Measurements from ENCODE around the gene ATP12A.

ATP12A gene

DNA sequence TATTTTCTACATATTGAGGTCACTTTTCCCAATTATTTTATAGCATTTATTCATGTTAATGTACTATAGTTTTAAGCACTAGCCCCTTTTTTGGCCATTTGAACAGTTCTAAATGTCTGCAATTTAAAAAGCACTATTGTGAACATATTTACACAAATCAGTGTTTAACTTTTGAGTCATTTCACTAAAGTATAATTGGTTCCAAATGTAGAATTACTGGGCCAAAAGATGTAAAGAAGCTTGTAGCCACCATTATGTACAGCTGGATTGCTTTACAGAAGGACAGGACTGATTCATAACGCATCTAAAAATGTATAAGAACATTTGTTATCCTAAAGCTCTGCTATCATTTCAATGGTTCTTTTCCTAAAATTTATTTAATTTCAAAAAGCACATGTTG lies 16.6 kb upstream of the ATP12A start:
- DNase-seq (ENCODE audit: low spot score), result no peak

DNA sequence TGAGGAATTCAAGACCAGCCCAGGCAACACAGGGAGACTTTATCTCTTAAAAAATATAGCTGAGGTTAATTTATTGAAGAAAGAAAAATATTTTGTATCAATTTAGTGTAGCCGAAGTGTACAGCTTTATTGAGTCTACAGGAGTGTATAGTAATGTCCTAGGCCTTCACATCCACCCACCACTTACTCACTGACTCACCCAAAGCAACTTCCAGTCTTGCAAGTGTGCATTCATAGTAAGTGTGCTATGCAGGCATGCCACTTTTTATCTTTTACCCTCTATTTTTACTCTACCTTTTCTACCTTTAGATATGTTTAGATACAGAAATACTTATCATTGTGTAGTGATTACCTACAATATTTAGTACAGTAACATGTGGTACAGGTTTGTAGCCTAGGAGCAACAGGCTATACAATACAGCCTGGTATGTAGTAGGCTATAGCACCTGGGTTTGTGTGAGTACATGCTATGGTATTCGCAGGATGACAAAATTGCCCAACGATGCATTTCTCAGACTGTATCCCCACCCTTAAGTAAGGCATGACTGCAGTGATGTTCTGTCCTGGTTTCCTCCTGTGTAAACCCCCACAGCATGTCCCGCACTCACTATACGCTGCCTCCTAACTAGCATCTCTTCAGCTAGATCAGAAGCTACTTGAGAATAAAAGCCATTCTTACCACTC lies 15.3 kb upstream of the ATP12A start:
- no peak for DNase-seq (ENCODE audit: low spot score)

DNA sequence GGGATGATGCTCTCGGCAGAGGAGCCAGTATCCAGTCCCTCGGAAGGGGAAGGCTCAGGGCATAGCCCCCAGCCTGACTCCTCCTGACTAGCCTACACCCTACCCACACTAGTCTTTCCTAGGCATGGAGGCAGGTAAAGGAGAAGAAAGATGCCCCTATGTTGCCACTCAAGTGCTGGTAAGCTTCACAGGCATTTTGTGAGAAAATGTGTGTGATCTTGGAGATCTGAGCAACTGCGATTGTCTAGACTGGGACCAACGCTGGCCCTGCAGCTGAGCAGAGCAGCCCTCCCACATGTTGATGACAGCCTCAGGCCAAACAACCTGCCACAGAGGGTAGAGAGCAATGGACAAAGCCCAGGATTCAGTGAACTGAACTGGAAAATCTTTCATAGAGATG lies 11.7 kb upstream of the ATP12A start:
- DNase-seq (ENCODE audit: low spot score), result no peak

DNA sequence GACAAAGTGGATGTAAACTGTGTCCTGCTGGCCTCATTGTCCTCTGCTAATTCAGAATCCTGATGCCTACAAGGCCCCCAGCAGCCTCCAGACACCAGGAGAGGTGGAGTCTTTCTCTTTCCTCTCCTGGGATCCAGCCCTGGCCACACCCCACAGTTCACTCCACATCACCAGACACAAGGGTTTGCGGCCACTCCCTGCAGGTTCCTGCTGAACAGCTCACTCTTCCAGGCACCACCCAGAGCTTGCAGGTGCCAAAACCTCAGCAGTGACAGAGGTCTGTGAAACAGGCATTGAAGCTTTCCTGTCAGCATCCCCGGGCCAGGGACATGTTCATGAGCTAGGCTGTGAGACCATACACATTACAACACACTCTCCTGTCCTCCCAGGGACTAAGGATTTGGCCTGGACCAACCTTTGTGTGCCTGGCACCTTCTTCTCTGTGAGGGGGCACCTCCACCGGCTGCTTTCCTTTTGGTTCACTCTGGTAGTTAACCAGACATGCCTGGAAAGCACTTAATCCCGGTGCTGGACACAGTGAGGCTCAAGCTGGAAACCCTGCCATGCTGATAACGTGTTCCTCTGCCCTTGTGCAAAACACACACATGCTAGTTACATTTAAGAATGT lies 11.1 kb upstream of the ATP12A start:
- DNase-seq (ENCODE audit: low spot score), result no peak

DNA sequence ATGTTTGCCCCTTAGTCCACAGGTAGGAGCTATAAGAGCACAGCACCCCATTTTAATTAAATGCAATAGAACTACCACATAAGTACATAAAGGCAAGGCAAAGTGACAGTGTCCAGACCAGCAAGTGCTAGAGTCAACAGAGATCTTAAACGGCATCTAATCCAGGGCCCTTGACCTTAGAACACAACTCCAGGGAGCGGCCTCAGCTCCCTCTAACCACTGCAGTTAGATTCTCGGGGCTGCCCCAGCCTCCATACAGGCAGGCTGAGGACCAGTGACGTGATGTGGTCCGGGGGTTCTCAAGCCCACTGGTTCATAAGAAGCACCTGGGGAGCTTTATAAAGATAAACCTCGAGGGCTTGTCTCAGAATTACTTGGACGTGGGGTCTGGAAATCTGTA lies 10.0 kb upstream of the ATP12A start:
- DNase-seq (ENCODE audit: low spot score), result no peak

DNA sequence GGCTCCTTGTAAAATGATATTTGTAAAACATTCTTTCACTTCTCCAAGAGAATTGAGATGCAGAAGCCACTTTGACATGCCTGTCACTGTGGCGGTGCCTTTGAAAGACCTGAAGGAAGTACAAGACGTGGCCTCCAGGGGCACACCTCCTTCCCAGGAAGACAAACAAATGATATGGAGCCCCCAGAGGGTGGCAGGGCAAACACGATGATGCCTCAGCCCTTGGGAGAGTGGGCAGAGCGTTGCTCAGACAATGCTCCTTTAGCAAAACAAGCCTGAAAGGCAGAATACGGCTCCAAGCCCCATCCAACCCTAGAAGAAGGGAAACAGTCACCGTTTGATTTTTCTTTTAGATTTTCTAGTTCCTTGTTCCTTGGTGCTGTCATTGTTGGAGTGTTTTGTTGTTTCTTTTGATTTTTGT lies 9.2 kb upstream of the ATP12A start:
- DNase-seq (ENCODE audit: low spot score), result peak; percentile 18

DNA sequence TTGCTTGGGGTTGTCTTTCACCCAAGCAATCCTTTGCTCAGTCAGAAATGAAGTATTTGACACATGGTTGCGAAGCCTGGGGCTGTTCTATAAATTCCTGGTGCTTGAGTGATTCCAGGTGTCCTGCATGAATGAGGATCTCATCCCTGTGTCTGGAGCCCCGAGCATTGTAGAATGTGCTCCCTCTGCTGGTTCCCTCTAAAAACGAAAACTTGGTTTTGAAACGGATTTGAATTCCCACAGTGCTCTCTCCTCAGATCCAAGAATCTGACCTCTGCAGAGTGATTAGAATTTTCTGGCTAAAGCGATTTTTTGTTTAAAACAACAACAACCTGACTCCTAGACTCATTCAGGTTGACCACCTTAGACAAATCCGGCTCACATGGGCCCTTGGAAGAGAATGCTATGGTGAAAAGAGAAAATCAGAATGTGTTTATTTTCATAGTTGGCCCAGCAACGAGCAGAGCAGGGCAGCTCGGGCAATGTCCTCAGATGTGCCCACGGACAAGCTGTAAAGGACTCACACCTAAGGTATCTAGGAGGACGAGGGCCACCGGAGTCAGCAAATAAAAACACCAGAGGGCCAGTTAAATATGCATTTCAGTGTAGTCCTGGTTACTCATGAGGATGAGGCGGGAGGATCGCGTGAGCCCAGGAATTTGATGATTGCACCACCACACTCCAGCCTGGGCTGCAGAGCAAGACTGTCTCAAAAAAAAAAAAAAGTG lies 8.7 kb upstream of the ATP12A start:
- no peak for DNase-seq (ENCODE audit: low spot score)

DNA sequence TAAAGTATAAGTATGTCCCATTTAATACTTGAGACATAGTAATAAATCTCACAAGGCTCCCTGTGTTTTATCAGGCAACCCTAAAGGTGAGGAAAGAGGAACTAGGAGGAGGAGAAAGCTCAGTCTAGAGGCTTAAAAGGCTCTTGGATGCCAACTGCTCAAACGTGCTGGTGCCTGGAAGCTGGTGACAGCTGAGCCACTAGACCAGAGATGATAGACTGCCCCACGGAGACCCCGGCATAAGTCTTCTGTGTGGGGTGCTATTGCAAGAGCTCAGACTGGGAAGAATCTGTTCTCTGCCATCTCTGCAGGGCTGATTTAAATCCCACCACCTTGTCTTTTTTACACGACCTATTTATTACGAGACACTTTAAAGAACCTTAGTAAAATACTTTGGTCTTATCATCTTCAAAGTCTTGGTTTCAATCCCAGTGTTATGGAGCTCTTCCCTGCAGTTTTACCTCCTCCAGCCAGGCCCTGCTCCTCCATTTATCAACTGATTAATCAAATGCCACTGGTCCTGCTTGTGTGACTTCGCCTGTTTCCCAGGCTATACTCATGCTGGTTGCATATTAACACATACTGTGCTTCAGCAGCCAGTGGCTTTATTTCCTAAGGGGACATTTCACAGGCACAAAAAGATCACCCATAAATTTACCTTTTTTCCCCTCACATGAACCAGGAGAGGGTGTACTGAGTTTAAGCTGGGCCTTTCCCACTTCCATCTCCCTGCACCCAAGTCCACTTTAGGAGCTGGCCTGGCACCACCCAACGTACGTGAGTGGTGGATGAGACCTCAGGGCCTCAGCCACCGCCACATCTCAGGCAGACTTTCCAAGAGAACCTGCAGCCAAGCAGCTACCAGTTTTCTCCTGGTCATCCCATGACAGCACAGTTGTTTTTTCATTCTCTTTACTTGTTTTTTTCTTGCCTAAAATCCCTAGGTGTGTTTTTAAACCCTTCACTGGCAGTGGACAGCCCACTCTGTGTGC lies 7.8 kb upstream of the ATP12A start:
- no peak for DNase-seq (ENCODE audit: low spot score)

DNA sequence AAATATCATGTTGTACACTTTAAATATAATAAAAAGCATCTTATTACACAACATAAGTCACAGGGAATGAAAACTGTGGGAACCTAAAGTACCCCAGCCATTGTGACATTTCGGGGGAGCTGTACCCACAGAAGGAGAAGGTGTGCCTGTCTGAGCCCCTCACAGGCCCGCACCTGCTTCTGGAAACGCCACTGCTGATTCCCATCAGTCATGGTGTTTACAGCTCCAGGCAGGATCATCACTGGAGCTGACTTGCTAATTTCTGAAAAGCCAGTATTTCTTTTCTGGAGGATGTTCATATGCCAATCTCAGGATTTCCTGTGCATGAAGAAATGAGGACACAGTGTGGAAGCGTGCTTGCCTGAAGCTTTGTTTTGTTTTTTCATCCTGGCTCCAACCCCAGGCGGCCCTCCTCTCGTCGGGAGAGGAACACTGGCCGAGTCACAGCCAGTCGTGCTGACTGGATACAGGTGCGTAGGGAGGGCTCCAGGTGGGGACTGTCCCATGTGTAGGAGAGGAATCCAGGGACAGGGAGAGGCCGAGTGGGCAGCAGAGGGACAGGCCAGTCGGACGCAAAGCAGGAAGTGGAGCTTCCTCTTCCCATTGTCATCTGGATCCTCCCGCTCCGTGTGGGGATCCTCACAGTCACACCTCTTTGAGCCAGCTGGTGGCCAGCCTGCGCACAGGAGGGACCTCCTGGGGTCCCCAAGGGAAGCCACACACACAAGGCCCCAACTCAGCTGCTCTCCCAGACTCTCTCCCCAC lies 4.2 kb upstream of the ATP12A start:
- DNase-seq (ENCODE audit: low spot score), result no peak

DNA sequence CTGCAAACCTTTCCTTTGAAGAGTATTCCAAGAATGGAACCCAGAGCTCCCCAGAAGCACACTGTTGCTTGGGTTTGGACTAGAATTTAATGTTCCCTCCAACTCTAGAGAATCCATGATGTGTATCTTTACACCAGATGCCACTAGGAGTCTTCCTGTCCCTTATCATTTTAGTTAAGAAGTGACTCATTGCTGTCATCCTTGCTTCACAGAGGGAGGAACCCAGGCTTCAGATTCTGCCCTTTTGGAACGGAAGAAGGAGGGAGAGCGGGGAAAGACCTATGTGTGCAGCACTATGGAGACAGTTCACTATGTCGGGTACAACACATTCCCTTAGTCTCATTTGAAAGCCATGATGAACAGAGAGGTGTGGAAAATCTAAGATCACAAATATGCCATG lies 2.1 kb upstream of the ATP12A start:
- no peak for DNase-seq (ENCODE audit: low spot score)

DNA sequence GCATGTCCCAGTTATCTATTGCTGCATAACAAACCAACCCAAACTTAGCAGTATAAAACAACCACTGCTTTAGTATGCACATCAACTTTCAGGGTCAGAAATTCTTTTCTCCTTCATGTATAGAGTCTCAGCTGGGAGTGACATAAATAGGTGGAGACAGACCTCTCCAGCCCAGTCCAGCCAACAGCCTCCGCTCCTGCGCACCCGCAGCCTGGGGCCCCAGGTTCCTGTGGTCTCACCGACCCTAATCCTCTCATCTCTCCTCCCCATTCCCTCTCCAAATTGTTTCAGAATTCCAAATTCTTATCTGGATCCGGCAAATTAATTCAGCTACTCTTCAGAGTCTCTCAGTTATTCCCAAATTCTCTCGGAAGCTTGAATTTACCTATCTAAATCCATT lies 522 bp upstream of the ATP12A start:
- DNase-seq (ENCODE audit: low spot score), result no peak

DNA sequence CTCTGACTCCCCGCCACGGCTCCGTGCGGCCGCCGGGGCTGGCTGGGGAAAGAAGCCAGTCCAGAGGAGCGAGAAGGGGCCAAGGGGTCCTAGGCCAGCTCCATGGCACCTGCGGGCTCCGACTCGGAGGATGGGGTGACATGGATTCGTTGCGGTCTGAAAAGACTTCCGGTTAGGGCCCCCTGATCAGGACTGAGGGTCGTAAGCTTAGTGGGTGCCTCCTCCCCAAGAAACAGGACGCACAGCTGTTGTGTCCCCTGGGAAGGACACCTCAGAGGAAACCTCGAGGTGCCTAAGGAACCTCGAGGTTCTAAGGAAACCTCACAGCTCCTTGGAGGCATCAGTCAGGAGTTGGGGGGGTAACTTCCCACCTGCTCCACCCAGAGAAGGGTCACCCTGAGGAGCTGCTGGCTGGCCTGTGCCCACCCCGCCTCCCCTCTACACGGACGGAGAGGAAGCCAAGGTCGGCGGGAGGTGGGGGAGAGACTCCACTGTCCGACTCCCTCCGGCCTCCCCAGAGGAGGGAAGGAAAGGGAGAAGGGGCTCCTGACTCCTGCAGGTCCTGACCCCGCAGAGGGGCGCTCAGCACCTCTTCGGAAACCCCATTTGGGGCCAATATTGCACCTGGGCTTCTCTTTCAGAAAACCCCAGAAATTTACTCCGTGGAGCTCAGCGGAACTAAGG lies 855 bp downstream of the ATP12A start:
- DNase-seq (ENCODE audit: low spot score), result no peak

DNA sequence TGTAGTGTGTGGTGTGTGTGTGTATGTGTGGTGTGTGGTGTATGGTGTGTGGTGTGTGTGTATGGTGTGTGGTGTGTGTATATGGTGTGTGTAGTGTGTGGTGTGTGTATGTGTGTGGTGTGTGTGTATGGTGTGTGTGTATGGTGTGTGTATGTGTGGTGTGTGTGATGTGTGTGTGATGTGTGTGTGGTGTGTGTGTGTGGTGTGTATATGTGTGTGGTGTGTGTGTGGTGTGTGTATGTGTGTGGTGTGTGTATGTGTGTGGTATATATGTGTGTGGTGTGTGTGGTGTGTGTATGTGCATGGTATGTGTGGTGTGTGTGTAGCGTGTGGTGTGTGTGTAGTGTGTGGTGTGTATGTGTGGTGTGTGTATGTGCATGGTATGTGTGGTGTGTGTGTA lies 1.7 kb downstream of the ATP12A start:
- DNase-seq (ENCODE audit: low spot score), result no peak

DNA sequence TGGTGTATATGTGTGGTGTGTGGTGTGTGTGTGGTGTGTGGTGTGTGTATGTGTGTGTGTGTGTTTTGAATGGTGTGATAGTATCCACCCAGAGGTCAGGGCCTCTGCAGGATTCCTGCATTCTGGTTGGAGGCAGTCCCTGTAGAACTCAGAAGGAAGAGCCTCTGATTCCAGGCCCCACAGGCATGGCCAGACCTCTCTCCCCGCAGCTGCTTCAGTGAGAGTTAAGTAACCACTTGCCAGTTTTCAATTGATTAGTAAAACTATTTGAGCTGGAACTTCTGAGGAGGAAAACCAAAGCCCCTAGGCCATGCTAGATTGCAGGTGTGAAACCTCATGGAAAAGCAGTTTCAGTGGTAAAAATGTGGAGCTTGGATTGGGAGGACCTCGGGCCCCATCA lies 2.1 kb downstream of the ATP12A start:
- no peak for DNase-seq (ENCODE audit: low spot score)

DNA sequence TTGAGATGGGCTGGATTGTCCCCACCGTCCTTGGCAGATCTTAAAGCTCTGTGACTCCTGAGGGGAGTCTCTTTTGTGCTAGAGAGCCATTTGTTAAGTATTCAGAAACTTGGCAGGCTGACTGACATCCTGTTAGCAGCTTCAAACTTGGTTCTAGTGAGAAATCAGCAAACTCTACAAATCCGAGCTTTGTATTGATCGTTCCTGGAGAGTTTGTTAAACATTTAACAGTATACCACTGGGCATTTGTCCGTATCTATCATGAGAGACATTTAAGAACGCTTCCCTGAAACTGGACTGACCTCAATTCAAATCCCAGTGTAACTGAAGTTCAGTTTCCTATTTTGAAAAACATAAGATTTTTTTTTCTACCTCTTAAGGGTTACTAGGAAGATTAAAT lies 3.1 kb downstream of the ATP12A start:
- no peak for DNase-seq (ENCODE audit: low spot score)

DNA sequence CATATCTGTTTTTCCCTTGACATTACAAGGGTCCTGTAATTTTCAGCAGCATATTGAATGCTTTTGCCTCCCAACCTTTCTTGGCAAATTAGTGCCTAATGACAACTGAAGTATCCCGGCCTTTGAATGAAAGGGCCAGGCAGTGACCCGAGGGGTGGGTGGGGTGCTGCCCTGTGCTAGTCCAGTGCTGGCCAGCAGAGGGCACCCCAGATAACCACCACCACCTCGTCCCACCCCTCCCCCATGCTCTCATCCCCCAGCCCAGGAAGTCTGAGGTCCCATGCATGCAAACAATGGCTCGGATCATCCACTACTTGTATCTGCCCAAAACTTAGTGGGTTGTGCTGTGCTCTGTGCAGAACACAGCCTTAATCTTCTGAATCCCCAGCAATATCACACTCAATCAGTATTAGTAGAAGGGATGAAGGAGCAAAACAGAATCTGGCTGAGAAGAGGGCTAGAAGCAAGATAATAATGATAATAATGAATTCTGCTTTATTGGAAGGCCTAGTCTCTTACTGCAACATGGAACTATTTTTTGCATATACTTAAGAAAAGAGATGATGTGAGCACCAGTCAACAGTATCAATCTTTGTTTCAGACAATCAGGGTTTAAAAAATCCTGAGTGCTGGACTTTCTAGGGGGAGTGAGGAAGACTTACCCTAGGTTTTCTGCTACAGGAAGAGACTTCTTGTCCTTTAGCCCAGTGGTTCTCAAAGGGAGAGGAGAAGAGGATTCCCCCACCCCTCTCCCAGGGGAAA lies 3.8 kb downstream of the ATP12A start:
- peak; percentile 80 for DNase-seq (ENCODE audit: low spot score)

DNA sequence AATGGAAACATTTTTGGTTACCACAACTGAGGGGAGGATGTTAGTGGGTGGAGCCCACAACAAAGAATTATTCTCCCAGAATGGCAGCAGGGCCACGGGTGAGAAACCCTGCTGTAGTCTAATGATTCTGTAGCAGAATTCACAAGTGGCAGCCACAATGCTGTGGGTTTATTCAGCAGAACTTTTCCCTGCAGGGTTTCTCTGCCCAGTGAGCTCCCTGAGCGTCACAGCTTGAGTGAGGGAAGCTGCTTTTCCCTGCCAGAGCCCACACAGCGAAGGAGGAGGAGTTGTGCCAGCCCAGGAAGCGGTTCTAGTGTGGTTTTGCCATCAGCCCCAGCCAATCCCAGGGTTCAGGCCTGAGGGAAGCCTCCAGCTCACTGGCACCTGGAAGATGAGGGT lies 4.4 kb downstream of the ATP12A start:
- DNase-seq (ENCODE audit: low spot score), result no peak

DNA sequence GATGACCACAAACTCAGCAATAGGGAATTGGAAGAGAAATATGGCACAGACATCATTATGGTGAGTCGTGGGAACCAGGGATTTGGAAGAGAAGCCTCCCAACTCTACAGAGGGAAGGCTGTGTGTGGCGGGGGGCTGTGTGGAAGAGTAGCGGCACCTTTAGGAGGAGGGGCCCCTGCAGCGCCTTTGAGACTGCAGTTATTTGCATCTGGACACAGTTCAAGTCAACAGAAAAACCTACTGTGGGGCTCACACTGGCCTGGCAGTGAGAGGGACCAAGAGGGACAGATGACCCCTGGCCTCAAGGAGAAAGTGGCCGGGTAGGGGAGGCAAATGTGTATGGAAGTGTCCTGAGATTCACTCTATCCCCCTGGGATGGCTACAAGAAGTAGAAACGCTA lies 5.1 kb downstream of the ATP12A start:
- no peak for DNase-seq (ENCODE audit: low spot score)

DNA sequence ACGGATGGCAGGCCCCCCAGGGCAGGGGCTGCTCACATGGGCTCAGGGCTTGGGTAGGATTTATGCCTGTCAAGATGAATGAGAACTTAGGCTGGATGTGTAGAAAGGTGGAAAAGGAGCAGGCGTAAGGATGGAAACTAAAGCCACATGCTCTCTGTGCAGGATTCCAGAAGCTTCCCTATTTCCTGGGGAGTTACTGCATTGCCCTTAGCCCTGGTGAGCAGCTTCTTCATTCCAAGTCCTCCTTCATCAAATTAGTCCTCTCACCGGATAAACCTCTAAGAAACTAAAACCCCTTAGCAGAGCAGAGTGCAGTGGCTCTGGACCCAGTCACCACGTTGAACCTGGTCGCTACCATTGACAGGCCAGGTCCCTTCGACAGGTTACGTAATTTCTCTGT lies 7.4 kb downstream of the ATP12A start:
- no peak for DNase-seq (ENCODE audit: low spot score)

DNA sequence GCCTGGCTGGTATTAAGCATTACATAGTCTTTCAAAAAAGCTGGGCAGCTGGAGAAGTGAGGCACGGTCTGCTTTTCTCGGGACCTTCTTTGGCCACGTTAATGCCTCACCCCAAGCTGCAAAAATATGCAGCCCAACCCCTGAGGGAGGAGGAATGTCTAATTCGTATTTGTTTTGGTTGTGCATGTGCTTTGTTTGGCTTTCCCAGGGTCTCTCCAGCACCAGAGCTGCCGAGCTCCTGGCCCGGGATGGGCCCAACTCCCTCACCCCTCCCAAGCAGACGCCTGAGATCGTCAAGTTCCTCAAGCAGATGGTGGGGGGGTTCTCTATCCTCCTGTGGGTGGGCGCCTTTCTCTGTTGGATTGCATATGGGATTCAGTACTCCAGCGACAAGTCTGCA lies 7.9 kb downstream of the ATP12A start:
- DNase-seq (ENCODE audit: low spot score), result no peak
